Activated CD4-positive, alpha-beta memory T cell treated with anti-CD3 and anti-CD28 coated beads, Interleukin-2, amount 10 ng/mL, durations not matched to agents 7 days and 5 days (primary cell): Measurements from ENCODE around the gene C19orf12. TPM values are rescaled to one million over a fixed set of nuclear protein-coding genes. Genes with fewer than 3 reads are reported as not detected.

ENCODE experiments used
- CTCF ChIA-PET: fragments of 350-600 bp; sonication (Branson Sonifier 250); formaldehyde crosslinking; loops from one replicate; lab custom pipeline; 2021; ENCODE audit warnings: antibody characterized with exemption, inconsistent platforms; lab: Charles Lee
- POLR2A ChIA-PET: fragments of 350-600 bp; sonication (Branson Sonifier 250); formaldehyde crosslinking; loops from one replicate; lab custom pipeline; 2021; ENCODE audit warnings: antibody characterized with exemption; lab: Charles Lee
- DNase-seq: peaks from one replicate; pipeline ENCODE4 v3.0.0-alpha.2; 2020
- H3K27ac Mint-ChIP-seq: one replicate; pipeline ENCODE4 v1.8.0; 2021; ENCODE audit warnings: mild to moderate bottlenecking, mixed read lengths
- H3K27me3 Mint-ChIP-seq: one replicate; pipeline ENCODE4 v1.8.0; 2021; ENCODE audit warnings: mixed read lengths
- H3K36me3 Mint-ChIP-seq: one replicate; pipeline ENCODE4 v1.8.0; 2021; ENCODE audit warnings: low read depth, mixed read lengths
- H3K4me1 Mint-ChIP-seq: one replicate; pipeline ENCODE4 v1.8.0; 2021; ENCODE audit warnings: mixed read lengths
- H3K4me3 Mint-ChIP-seq: one replicate; pipeline ENCODE4 v1.8.0; 2021; ENCODE audit warnings: mild to moderate bottlenecking, mixed read lengths
- H3K9me3 Mint-ChIP-seq: one replicate; pipeline ENCODE4 v1.8.0; 2021; ENCODE audit warnings: mixed read lengths
- total RNA-seq, 2 experiments: library from RNA; stranded (reverse); gene quantifications; one replicate each; pipeline ENCODE4 v1.2.3, GENCODE V29; 2021

C19orf12 gene
- total RNA-seq, 2 experiments from 2014 or later = 39.2 to 40.7 TPM

DNA sequence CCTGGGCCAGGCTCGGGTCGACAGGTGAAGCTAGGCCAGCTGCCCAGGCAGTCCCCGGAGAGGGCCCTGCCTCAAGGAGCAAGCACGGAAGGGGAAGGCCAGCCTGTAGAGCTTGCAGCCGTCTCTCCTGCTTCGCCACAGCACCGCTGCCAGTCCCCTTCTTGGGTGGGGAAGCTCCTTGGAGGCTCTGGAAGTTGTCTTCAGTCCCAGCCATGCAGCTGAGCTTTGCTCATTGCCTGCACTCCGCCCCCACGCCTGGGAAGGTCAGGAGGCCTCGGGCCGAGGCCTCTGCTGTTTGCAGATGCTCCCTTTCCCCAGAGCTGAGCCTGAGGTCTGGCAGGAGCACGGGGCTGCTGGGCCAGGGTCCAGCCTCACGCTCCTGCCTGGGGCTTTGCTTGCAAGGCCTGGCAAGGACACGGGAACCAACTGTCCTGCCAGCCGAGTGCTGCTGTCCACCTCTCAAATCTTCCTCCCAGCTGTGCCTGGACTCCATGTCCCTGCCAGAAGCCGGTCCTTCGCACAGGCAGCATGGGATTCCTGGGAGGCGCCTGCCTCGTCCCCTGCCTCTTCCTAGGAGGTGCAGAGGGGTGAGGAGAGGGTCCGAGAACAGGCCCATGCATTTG is 36.5 kb downstream of the C19orf12 start:
- H3K4me1 Mint-ChIP-seq = peaks cover 68% of the 10 kb centered on the region
- H3K27ac Mint-ChIP-seq = peak overlapping the region; percentile 69
- ChIA-PET POLR2A (interaction anchor here (1.3 to 9.0 kb wide), 5 partner anchors 12 to 72 kb away, joined by 3 to 80 read pairs (median 11); partner anchors contain the start of genes C19orf12, PLEKHF1 and POP4), CTCF (interaction anchor here (1.2 to 5.8 kb wide), 2 partner anchors 11 to 38 kb away, joined by 3 to 28 read pairs; no protein-coding TSS in a partner anchor)
- peaks cover 42% of the 10 kb centered on the region for H3K36me3 Mint-ChIP-seq
- no peaks in the 10 kb centered on the region for H3K27me3 Mint-ChIP-seq
- DNase-seq = no peak
- no peaks in the 10 kb centered on the region for H3K9me3 Mint-ChIP-seq
- no peak overlapping the region for H3K4me3 Mint-ChIP-seq

DNA sequence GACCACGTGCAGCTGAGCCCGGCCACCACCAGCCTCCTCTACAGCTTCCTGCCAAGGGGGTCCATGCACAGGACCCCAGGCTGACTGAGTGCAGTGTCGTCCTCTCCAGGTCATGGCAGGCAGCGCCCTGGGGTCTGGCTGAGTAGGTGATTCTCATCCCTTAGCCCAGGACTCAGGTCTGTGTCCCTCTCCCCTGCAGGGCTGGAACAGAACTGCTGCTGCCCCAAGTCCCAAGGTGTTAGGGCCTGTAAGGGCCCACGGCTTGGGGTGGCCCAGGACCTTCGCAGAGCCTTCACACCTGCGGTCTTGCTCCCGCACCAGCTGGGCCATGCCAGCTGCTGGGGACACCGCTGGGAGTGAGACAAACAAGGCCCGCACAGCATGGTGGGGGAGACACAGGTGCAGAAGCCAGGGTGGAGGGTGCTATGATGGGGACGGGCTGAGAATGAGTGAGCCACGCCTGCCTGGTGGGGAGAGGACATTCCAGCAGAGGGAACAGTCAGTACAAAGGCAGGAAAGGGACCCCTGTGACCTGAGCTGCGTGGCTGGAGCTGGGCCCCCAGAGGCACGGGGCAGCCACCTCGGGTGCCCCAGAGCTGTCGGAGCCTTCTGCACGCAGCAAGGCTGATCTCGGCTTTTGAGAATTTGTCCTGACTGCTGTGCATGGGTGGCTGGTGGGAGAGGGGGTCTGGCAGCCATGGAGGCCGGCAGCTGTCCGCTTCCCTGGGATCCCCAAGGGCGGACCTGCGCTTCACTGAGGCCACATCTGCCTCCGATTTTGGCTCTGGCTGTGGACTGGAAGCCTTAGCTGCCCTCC is 37.9 kb downstream of the C19orf12 start:
- CTCF ChIA-PET = interaction anchor here (0.6 to 5.8 kb wide), 4 partner anchors 10 to 69 kb away, joined by 3 to 28 read pairs (median 4); no protein-coding TSS in a partner anchor
- Mint-ChIP-seq H3K9me3 (no peaks in the 10 kb centered on the region), H3K36me3 (peaks cover 55% of the 10 kb centered on the region), H3K4me3 (no peak overlapping the region), H3K4me1 (peaks cover 77% of the 10 kb centered on the region), H3K27ac (peak overlapping the region; percentile 75), H3K27me3 (no peaks in the 10 kb centered on the region)
- no peak for DNase-seq
- POLR2A ChIA-PET = interaction anchor here (1.4 to 9.0 kb wide), 5 partner anchors 10 to 71 kb away, joined by 4 to 80 read pairs (median 11); partner anchors contain the start of genes C19orf12, PLEKHF1 and POP4

DNA sequence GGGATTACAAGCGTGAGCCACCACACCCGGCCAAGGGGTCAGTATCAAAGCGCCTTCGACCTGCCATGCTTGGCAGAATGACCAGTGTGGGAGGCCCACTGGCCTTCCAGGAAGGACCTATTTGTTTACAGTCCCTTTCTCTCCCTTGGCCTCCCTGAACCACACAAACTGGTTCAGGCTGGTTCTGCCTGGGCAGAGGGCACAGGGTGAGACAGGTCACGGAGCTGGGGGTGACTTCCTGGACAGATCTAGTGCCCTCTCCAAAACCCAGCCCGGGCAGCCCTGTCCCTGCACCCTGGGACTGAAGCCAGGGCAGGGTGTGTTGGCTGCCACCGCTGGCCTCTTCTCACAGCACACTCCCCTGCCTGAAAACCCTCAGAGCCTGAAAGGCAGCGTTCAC is 38.5 kb downstream of the C19orf12 start:
- DNase-seq = no peak
- no peak overlapping the region for H3K4me3 Mint-ChIP-seq
- H3K27me3 Mint-ChIP-seq = no peaks in the 10 kb centered on the region
- H3K9me3 Mint-ChIP-seq = no peaks in the 10 kb centered on the region
- peaks cover 62% of the 10 kb centered on the region for H3K36me3 Mint-ChIP-seq
- ChIA-PET POLR2A (interaction anchor here (1.4 to 9.0 kb wide), 3 partner anchors 10 to 38 kb away, joined by 4 to 80 read pairs (median 53); partner anchors contain the start of genes C19orf12 and PLEKHF1), CTCF (interaction anchor here (0.6 to 5.8 kb wide), 2 partner anchors 9 to 69 kb away, joined by 3 to 28 read pairs; no protein-coding TSS in a partner anchor)
- H3K4me1 Mint-ChIP-seq = peaks cover 81% of the 10 kb centered on the region
- H3K27ac Mint-ChIP-seq = peak overlapping the region; percentile 75

DNA sequence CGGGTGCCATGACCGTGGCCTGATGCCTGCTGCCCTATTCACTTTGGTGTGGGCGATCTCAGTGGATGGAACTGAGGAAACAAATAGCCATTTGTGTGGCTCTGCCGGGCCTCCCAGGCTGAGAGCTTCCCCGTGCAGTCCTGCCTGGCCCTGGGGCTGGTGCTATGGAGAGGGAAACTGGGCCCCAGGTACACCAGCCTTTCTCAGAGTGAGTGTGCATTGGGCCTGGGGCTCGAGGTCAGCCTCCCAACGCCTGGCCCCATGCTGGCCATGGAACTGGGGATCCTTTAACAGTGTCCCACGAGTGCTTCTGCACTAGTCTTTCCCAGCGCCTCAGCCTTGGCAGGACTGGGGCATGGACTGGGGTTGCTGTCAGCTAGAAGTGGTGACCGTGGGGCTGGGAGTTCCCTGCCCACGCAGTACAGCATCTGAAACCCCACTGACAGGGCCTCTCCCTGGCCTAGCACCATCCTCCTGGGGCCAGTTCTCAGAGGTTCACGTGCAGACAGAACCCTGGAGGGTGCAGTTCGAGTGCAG is 39.3 kb downstream of the C19orf12 start:
- no peak for DNase-seq
- Mint-ChIP-seq H3K27ac (peak overlapping the region; percentile 47), H3K4me3 (no peak overlapping the region), H3K36me3 (peaks cover 66% of the 10 kb centered on the region), H3K27me3 (no peaks in the 10 kb centered on the region), H3K9me3 (no peaks in the 10 kb centered on the region), H3K4me1 (peaks cover 81% of the 10 kb centered on the region)
- ChIA-PET CTCF (no interaction called here), POLR2A (interaction anchor here (4.7 to 9.0 kb wide), 2 partner anchors 9 to 38 kb away, joined by 80 to 108 read pairs; partner anchors contain the start of genes C19orf12 and PLEKHF1)

DNA sequence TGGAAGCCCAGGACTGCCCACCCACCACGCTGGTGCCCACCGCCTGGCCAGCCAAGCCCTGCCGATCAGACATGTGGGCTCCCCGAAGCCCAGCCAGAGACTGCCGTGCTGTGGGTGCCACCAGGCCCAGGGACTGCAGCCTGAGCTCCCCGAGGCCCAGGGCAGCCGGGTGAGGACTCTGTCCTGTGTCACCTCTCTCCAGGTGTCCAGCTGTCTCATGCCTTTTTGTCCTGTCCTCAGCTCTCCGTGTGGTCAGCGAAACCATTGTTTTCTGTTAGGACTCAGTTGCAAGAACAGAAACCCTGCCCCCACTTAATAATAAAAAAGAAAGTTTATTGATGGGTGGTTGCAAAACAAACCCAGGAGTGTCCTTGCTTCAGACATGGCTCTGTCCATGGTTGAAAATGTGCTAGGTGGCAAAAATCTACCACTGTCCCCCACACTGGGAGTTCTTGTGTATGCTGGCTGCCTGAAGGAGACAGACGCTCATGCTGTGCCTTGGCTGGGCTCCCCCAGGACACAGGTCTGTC is 39.9 kb downstream of the C19orf12 start:
- H3K27ac Mint-ChIP-seq = peak overlapping the region; percentile 47

DNA sequence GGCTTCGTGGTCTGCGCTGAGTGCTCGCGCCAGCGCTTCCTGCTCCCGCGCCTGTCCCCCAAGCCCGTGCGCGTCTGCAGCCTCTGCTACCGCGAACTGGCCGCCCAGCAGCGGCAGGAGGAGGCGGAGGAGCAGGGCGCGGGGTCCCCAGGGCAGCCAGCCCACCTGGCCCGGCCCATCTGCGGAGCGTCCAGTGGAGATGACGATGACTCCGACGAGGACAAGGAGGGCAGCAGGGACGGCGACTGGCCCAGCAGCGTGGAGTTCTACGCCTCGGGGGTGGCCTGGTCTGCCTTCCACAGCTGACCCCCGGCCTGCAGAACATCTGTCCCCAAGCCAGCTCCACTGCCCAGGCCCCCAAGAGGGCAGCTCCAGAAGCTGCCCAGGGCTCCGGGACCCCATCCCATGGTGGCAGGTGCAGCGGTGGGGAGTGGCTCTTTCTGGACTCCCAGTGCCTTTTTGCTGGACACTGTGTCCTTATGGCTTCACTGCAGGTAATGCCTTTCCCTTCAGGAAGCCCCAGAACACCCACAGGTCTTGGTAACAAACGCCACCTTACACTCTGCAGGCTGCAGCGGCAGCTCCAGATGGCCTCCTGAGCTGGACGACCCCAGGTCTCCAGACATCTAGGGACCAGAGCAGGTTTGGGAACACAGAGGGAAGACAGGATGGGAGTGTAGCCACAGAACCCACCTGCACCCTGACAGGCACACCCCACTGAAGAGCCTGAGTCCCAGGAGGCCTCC is 40.5 kb downstream of the C19orf12 start:
- Mint-ChIP-seq H3K36me3 (peaks cover 73% of the 10 kb centered on the region), H3K27me3 (no peaks in the 10 kb centered on the region), H3K9me3 (no peaks in the 10 kb centered on the region), H3K27ac (no peak overlapping the region), H3K4me3 (no peak overlapping the region), H3K4me1 (peaks cover 82% of the 10 kb centered on the region)
- POLR2A ChIA-PET = interaction anchor here (0.9 to 9.0 kb wide), 5 partner anchors 7 to 68 kb away, joined by 3 to 108 read pairs (median 76); partner anchors contain the start of genes C19orf12, PLEKHF1 and POP4
- no peak for DNase-seq
- CTCF ChIA-PET = interaction anchor here (1.9 to 4.1 kb wide), 3 partner anchors 10 to 66 kb away, joined by 6 to 96 read pairs (median 85); partner anchors contain the start of genes PLEKHF1 and POP4

More for the DNA sequence above, 39.9 kb downstream of the C19orf12 start:
- Mint-ChIP-seq H3K9me3 (no peaks in the 10 kb centered on the region), H3K4me3 (no peak overlapping the region), H3K4me1 (peaks cover 82% of the 10 kb centered on the region), H3K27me3 (no peaks in the 10 kb centered on the region), H3K36me3 (peaks cover 71% of the 10 kb centered on the region)
- ChIA-PET POLR2A (interaction anchor here (0.9 to 9.0 kb wide), 5 partner anchors 8 to 69 kb away, joined by 3 to 108 read pairs (median 76); partner anchors contain the start of genes C19orf12, PLEKHF1 and POP4), CTCF (no interaction called here)
- DNase-seq = no peak

DNA sequence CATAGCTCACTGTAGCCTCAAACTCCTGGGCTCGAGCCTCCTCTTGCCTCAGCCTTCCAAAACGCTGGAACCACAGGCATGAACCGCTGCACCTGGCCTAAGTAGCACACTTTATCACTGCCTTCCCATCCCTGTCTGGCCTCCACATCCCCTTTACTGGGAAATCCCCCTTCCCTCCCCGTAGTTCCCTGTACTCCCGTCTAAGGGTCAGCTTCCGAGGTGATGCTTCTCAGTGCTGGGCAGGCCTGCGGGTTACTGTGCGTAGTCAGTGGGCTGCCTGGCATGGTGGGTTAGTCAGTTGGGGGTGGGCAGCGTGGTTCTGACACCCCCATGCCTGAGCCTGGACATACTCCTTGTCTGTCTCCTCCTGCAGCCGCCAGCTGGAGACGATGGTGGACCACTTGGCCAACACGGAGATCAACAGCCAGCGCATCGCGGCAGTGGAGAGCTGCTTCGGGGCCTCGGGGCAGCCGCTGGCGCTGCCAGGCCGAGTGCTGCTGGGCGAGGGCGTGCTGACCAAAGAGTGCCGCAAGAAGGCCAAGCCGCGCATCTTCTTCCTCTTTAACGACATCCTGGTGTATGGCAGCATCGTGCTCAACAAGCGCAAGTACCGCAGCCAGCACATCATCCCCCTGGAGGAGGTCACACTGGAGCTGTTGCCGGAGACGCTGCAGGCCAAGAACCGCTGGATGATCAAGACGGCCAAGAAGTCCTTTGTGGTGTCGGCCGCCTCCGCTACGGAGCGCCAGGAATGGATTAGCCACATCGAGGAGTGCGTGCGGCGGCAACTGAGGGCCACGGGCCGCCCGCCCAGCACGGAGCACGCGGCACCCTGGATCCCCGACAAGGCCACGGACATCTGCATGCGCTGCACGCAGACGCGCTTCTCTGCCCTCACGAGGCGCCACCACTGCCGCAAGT is 41.4 kb downstream of the C19orf12 start:
- ChIA-PET CTCF (interaction anchor here (1.0 to 4.1 kb wide), 7 partner anchors 9 to 65 kb away, joined by 3 to 96 read pairs (median 23); partner anchors contain the start of genes C19orf12, PLEKHF1 and POP4), POLR2A (interaction anchor here (0.8 to 9.0 kb wide), 13 partner anchors 7 to 158 kb away, joined by 3 to 108 read pairs (median 6); partner anchors contain the start of genes C19orf12, PLEKHF1 and POP4)
- no peak for DNase-seq
- Mint-ChIP-seq H3K4me3 (peak overlapping the region; percentile 65), H3K9me3 (no peaks in the 10 kb centered on the region), H3K27ac (peak overlapping the region; percentile 97), H3K27me3 (no peaks in the 10 kb centered on the region), H3K4me1 (peaks cover 87% of the 10 kb centered on the region), H3K36me3 (peaks cover 75% of the 10 kb centered on the region)

DNA sequence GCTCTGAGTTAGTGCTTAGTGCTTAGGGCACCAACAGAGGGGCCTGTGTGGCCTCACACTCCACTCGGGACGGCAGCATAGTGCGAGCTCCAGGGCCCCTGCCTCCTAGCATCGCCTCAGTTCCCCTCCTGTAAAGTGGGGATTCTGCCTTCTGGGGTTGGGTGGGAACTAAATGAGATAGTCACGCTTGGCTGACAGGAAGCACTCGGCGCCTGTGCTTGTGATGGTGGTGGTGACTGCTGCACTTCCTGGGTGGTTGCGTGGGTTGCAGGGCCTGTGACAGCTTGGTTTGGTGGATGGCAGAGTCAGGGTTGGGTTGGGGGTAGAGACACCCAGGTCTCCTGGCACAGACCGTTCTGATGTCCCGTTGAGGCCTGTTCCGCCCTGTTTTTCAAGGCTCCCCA is 42.1 kb downstream of the C19orf12 start:
- H3K27me3 Mint-ChIP-seq = no peaks in the 10 kb centered on the region
- peaks cover 90% of the 10 kb centered on the region for H3K4me1 Mint-ChIP-seq
- POLR2A ChIA-PET = interaction anchor here (0.8 to 4.7 kb wide), 17 partner anchors 8 to 269 kb away, joined by 3 to 108 read pairs (median 6); partner anchors contain the start of genes C19orf12, POP4 and URI1

DNA sequence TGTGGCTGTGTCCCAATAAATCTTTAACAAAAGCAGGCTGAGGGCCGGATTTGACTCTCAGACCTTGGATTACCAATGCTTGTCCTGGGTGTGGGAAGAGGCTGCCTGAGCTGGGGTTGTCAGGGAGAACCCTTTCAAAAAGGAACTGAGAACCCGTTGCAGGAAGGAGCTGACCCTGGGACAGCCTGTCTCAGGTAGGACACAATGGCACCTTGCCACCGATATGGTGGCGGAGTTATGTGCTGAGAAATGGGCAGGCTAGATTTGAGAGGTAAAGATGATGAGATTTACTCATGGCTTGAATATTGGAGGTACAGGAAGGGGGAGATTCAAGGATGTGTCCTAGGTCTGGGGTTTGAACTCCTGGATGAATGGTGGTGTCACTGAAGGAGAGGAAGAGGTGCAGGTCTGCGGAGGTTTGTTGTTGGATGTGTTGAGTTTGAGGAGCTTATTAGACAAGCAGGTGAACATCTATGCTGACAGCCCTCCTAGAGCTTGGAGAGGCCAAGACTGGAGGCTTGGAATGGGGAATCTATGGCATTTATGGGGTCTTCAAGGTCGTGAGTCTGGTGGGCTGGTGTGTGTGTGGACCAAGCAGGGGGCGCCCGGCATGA is 42.6 kb downstream of the C19orf12 start:
- no peaks in the 10 kb centered on the region for H3K27me3 Mint-ChIP-seq
- peak overlapping the region; percentile 65 for H3K4me3 Mint-ChIP-seq
- no peaks in the 10 kb centered on the region for H3K9me3 Mint-ChIP-seq
- peak overlapping the region; percentile 97 for H3K27ac Mint-ChIP-seq
- no peak for DNase-seq
- CTCF ChIA-PET = interaction anchor here (0.6 to 4.1 kb wide), 16 partner anchors 8 to 270 kb away, joined by 3 to 96 read pairs (median 6); partner anchors contain the start of genes C19orf12, PLEKHF1, POP4 and URI1
- peaks cover 93% of the 10 kb centered on the region for H3K4me1 Mint-ChIP-seq
- peaks cover 83% of the 10 kb centered on the region for H3K36me3 Mint-ChIP-seq
- POLR2A ChIA-PET = interaction anchor here (0.9 to 4.7 kb wide), 20 partner anchors 9 to 333 kb away, joined by 3 to 108 read pairs (median 6); partner anchors contain the start of genes C19orf12, POP4 and URI1

More for the DNA sequence above, 42.1 kb downstream of the C19orf12 start:
- peak overlapping the region; percentile 97 for H3K27ac Mint-ChIP-seq
- no peaks in the 10 kb centered on the region for H3K9me3 Mint-ChIP-seq
- DNase-seq = peak; percentile 89
- peak overlapping the region; percentile 65 for H3K4me3 Mint-ChIP-seq
- CTCF ChIA-PET = interaction anchor here (1.0 to 4.1 kb wide), 10 partner anchors 8 to 64 kb away, joined by 3 to 96 read pairs (median 7); partner anchors contain the start of genes C19orf12, PLEKHF1 and POP4
- peaks cover 79% of the 10 kb centered on the region for H3K36me3 Mint-ChIP-seq
